LNCaP clone FGC (cell line): Measurements from ENCODE around the gene CAMK2D.
A peak's percentile ranks its signal among the peaks of the same experiment; 100 is the strongest.

Experiments
- DNase-seq: peaks from one replicate; pipeline ENCODE4 v3.0.0-alpha.2; 2011; ENCODE audit warnings: low read depth
- H3K4me3 ChIP-seq: 2 replicates; pipeline ENCODE4 v1.5.1; 2011; ENCODE audit warnings: mild to moderate bottlenecking, low read depth, low read length, control low read depth
- CTCF ChIP-seq: IDR thresholded peaks from 2 replicates; pipeline ENCODE4 v1.5.1; 2012; ENCODE audit warnings: mild to moderate bottlenecking; ENCODE audit not compliant: control insufficient read depth, insufficient read depth; ENCODE audit errors: extremely low read depth

CAMK2D gene

GRCh38 chr4:113785781-113786180 lies 24.2 kb upstream of the CAMK2D start:
- TF ChIP-seq CTCF, result no peak
- DNase-seq, result no peak
- H3K4me3 ChIP-seq, result no peak overlapping the region

GRCh38 chr4:113784497-113785250 lies 23.1 kb upstream of the CAMK2D start:
- H3K4me3 ChIP-seq, result no peak overlapping the region
- TF ChIP-seq CTCF, result no peak
- no peak for DNase-seq

GRCh38 chr4:113783701-113784100 lies 22.2 kb upstream of the CAMK2D start:
- no peak for TF ChIP-seq CTCF
- no peak for DNase-seq
- no peak overlapping the region for H3K4me3 ChIP-seq

GRCh38 chr4:113783289-113783688 lies 21.8 kb upstream of the CAMK2D start:
- H3K4me3 ChIP-seq, result no peak overlapping the region
- no peak for TF ChIP-seq CTCF
- no peak for DNase-seq

GRCh38 chr4:113781439-113782040 lies 20.0 kb upstream of the CAMK2D start:
- peak; percentile 45; the same call in 1 of the 2 replicates for TF ChIP-seq CTCF
- no peak for DNase-seq

GRCh38 chr4:113776679-113777078 lies 15.1 kb upstream of the CAMK2D start:
- no peak for TF ChIP-seq CTCF
- DNase-seq, result no peak
- no peak overlapping the region for H3K4me3 ChIP-seq

More at GRCh38 chr4:113781439-113782040, 20.0 kb upstream of the CAMK2D start:
- no peak overlapping the region for H3K4me3 ChIP-seq
